Stimulated activated naive CD8-positive, alpha-beta T cell treated with anti-CD3 and anti-CD28 coated beads, Interleukin-15, Interleukin-2, amounts not matched to agents 100 ng/mL and 50 ng/mL, for 24 hours (primary cell): ENCODE results near the gene IGFBP5.

ENCODE experiments used
- H3K27ac Mint-ChIP-seq: one replicate; pipeline ENCODE4 v1.8.0; 2021; ENCODE audit warnings: mild to moderate bottlenecking, mixed read lengths
- H3K27me3 Mint-ChIP-seq: one replicate; pipeline ENCODE4 v1.8.0; 2021; ENCODE audit warnings: mixed read lengths
- H3K36me3 Mint-ChIP-seq: one replicate; pipeline ENCODE4 v1.8.0; 2021; ENCODE audit warnings: low read depth, mixed read lengths
- H3K4me1 Mint-ChIP-seq: one replicate; pipeline ENCODE4 v1.8.0; 2021; ENCODE audit warnings: low read depth, mixed read lengths
- H3K4me3 Mint-ChIP-seq: one replicate; pipeline ENCODE4 v1.8.0; 2021; ENCODE audit warnings: mild to moderate bottlenecking, mixed read lengths
- H3K9me3 Mint-ChIP-seq: one replicate; pipeline ENCODE4 v1.8.0; 2021; ENCODE audit warnings: mixed read lengths

Gene IGFBP5

DNA sequence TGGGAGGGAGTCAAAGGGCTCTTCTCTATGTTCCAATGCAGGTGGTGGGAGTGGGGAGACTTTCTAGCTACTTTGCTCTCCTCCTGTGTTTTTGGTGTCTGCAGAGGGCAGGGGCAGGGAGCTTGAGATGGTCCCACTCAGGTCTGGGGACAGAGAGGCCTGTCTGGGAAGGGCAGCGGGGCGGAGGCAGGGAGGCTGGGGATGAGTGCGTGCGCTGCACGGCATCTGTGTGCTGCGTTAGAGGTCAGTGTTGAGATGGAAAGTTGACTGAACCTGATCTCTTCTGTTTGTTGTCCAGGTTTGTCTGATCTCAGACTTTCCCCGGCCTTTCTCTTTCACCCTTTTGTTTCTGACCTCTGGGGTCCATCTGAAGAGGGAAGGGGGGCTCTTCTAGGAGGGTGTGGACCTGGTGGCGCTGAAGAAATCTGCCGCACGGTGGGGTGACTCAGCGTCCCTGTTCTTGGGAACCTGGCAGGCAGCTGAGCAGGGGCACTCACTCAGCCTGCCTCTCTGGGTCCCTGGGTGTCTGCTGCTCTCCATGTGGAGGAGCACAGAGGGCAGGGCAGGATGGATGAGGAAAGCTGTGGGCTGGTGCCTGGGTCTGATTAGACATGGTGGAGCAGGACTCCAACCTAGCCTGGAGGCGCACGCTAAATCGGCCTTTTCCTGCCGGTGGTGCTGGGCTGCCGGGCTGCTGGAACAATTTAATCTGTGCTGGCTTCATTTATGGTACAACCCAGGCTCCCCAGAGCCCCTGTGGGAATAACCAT lies 38.1 kb downstream of the IGFBP5 start:
- Mint-ChIP-seq H3K4me1 (no peaks in the 10 kb centered on the region), H3K27ac (no peak overlapping the region), H3K36me3 (no peaks in the 10 kb centered on the region), H3K27me3 (peaks cover 4% of the 10 kb centered on the region), H3K9me3 (no peaks in the 10 kb centered on the region), H3K4me3 (no peak overlapping the region)

DNA sequence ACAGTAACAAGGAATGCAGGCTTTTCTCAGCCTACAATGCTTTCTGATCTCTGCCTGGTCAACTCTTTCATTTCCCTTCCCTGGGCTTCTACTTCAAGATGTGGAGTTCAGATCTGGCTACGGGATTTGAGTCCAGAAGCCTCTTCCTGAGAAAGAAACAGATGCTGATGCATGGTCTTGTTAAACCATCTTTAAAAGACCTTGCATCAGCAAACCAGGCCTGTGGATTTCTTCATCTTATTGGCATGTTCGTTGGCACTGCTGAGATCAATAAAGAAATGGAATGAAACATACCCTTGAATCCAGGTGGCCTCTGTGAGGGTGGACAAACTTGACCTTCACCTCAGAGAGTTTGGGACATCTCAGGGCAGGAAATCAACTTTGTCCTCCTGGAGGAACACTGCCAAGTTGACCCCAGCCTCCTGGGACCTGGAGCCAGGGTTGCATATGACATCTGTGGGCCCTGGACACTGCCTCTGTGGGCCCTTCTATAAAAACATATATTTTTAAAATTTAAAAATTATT lies 40.8 kb downstream of the IGFBP5 start:
- no peaks in the 10 kb centered on the region for H3K9me3 Mint-ChIP-seq
- H3K36me3 Mint-ChIP-seq = no peaks in the 10 kb centered on the region
- no peak overlapping the region for H3K4me3 Mint-ChIP-seq
- peaks cover 11% of the 10 kb centered on the region for H3K27me3 Mint-ChIP-seq
- peaks cover 6% of the 10 kb centered on the region for H3K4me1 Mint-ChIP-seq
- H3K27ac Mint-ChIP-seq = no peak overlapping the region

DNA sequence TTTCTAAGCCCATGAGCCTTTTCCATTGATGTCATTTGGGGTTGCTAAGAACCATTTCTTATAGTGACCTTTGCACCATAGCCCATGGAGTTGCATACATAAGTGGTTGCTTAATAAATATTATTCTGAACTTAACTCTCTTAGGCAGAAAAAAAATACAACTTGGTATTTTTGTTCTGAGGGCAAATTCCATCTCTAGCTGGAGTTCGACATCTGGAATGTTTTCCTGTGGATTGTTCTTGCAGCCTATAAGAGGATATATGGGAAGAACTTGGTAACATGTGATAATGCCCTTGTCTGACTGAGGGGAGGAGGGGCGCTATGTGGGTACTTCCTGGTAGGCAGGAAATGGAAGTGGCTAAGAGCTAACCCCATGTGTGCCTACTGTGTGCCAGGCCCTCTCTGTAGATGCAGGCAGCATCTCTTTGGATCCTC lies 41.4 kb downstream of the IGFBP5 start:
- Mint-ChIP-seq H3K27me3 (peaks cover 11% of the 10 kb centered on the region), H3K36me3 (no peaks in the 10 kb centered on the region), H3K4me1 (peaks cover 6% of the 10 kb centered on the region), H3K4me3 (no peak overlapping the region), H3K9me3 (no peaks in the 10 kb centered on the region), H3K27ac (no peak overlapping the region)

DNA sequence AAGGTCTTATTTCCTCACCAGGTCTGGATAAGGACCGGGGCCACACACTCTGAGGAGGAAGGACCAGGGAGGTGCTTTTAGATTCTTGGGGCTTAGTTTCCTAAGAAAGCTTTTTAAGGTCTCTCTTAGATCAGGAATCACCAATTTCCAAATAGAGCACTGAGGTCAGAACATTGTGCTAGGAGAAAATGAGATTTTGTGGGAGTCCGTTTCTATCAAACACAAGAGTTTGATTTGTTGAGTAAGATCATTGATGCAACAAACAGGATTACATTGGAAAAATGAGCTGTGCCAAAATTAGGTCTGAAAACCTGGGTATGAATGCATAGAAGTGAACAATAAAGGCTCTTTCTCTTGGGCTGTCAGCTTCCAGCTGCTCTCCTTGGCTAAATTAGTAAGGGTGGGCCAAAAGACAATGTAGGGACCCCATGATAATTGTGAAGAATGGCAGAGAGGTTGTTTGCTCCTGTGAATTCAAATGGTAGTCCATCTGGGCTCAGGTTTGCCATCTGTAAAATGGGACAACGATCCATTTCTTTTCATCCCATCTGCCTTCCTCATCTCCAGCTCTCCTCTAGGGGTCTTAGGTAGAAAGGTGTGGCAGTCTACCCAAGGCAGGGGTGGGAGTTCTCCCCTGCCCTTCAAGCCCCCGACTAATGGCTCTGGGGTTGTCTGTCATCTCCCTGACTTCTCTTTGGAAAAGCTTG lies 42.1 kb downstream of the IGFBP5 start:
- Mint-ChIP-seq H3K36me3 (no peaks in the 10 kb centered on the region), H3K27me3 (peaks cover 12% of the 10 kb centered on the region), H3K4me1 (peaks cover 6% of the 10 kb centered on the region), H3K4me3 (no peak overlapping the region), H3K27ac (no peak overlapping the region), H3K9me3 (no peaks in the 10 kb centered on the region)

DNA sequence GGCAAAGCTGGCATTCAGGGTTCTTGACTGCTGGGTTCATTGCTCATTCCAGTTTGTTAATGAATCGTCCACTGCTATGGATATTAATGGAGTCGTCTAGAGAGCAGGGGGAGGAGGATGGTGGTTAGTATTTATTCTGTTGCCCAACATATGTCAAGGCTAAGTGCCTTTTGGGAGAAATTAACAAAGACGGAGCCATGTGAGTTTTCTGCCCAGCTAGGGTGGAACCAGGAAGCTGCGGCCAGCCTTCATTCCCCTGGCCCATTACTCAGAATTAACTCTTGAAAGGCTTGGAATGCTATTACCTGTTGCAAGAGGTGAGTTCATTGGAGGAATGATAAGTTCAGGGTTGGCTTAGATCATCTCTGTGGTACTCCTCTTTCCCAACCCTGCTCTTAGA lies 42.8 kb downstream of the IGFBP5 start:
- H3K4me3 Mint-ChIP-seq = no peak overlapping the region

DNA sequence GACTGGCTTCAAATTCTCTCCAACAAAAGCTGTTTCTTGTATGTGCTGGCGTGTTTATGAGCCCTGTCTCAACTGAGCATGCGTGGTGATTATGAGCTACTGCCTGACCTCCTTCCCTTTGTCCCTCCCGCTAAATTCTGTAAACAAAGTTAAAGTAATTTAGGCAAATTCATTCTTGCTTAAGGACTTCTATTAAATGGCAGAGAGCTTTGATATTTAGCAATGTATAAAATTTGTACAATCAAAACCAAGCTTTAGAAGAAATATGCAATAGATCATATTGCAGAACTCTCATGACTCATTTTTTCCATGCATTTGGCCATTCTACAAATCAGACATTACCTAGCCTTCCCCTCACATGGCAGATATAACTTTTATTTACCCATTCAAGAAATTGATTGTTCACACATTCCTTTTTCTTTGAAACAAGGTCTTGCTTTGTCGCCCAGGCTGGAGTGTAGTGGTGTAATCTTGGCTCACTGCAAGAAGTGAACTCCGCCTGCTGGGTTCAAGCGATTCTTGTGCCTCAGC lies 43.9 kb downstream of the IGFBP5 start:
- Mint-ChIP-seq H3K27ac (no peak overlapping the region), H3K27me3 (peaks cover 18% of the 10 kb centered on the region)

More for the DNA sequence above, 42.8 kb downstream of the IGFBP5 start:
- Mint-ChIP-seq H3K9me3 (no peaks in the 10 kb centered on the region), H3K36me3 (no peaks in the 10 kb centered on the region), H3K27ac (no peak overlapping the region), H3K27me3 (peaks cover 18% of the 10 kb centered on the region), H3K4me1 (peaks cover 6% of the 10 kb centered on the region)

DNA sequence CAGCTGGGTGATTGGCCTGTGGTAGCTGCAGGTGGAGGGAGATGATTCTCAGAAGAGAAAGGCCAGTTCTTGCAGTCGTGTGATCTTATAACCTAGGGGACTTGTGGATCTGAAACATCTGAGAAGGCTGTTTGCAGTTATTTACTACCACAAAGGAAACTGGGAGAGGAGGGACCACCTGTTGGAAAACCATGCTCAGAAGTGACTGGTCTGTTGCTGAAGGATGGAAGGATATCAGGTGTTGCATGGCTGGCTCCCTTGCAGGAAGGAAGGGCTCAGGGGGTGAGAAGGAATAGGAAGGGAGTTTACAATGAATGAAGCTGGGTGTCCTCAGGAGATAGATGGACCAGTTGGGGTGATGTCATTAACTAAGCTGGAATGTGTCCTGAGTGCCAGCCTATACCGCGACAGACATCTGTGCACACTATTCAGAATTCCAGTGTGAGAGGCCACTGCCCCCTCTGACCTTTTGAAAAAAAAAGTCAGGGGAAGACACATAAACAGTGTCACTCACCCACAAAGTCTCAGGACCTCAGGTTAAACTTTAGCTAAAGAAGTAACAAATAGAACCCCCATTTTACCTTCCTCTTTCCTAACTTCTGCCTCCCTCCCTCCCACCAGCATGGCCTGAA lies 44.6 kb downstream of the IGFBP5 start:
- H3K4me3 Mint-ChIP-seq = no peak overlapping the region
- no peaks in the 10 kb centered on the region for H3K9me3 Mint-ChIP-seq
- H3K27me3 Mint-ChIP-seq = peaks cover 18% of the 10 kb centered on the region
- no peaks in the 10 kb centered on the region for H3K36me3 Mint-ChIP-seq
- peaks cover 6% of the 10 kb centered on the region for H3K4me1 Mint-ChIP-seq
- H3K27ac Mint-ChIP-seq = no peak overlapping the region

More for the DNA sequence above, 43.9 kb downstream of the IGFBP5 start:
- Mint-ChIP-seq H3K4me3 (no peak overlapping the region), H3K4me1 (peaks cover 6% of the 10 kb centered on the region), H3K36me3 (no peaks in the 10 kb centered on the region), H3K9me3 (no peaks in the 10 kb centered on the region)

DNA sequence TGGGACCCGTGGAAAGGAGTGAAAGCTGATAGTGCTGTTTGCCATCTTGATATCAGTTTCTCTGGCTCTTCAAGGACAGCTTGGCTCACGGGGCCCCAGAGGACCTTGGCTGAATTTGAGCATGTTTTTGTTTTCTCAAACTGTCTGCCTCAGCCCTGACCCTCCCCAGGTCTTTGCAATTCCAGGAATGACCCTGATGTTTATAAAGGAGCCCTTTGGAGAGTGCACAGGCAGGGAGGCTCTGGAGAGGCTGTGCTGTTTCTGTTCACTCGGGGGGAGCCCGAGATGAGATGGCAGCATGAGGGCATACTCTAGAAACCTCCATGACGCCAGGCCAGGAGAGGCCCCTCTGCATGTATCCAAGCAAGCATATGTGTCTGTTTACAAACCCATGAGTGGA lies 45.8 kb downstream of the IGFBP5 start:
- Mint-ChIP-seq H3K4me3 (no peak overlapping the region), H3K9me3 (no peaks in the 10 kb centered on the region), H3K4me1 (peaks cover 6% of the 10 kb centered on the region), H3K36me3 (no peaks in the 10 kb centered on the region), H3K27me3 (peaks cover 18% of the 10 kb centered on the region), H3K27ac (no peak overlapping the region)

DNA sequence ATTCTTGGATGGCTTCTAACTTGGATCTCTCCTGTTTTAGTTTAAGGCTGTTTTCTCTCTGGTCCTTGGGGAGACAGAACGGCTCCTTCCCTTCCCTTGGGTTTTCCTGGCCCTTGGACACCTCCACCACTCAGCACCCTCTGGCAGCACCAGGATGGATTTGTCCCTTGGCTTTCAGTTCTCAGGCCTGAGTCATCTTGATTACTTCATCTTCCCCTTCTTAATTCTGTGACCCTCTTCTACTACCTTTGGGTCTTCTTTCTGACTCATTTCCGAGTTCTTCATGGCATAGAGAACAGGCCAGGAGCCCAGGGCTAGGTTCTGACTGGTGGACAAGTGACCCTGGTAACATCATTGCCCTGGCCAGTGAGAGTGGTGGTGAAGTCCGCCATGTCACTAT lies 47.2 kb downstream of the IGFBP5 start:
- peaks cover 21% of the 10 kb centered on the region for H3K27me3 Mint-ChIP-seq
- peaks cover 6% of the 10 kb centered on the region for H3K4me1 Mint-ChIP-seq
- no peak overlapping the region for H3K4me3 Mint-ChIP-seq
- H3K27ac Mint-ChIP-seq = no peak overlapping the region
- no peaks in the 10 kb centered on the region for H3K9me3 Mint-ChIP-seq
- no peaks in the 10 kb centered on the region for H3K36me3 Mint-ChIP-seq

DNA sequence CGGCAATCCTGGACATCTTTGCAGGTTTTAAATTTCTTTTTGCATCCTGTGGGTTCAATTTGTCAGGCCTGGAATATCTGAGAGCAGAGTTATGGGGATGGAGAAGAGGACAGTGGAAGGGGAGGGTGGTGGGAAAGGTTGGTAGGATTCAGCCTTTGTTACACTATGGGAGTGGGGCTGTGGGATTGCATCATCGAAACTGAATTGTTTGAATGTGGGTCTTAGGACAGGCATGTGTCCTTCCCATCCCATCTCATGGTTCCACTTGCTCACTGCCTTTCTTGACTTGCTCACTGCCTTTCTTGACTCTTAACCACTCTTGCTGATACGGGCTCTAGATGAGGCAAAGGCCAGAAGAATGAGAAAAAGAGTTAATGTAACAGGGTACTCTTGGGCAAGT lies 49.2 kb downstream of the IGFBP5 start:
- peaks cover 13% of the 10 kb centered on the region for H3K27me3 Mint-ChIP-seq
- H3K4me1 Mint-ChIP-seq = peaks cover under 1% of the 10 kb centered on the region
- H3K4me3 Mint-ChIP-seq = no peak overlapping the region
- no peaks in the 10 kb centered on the region for H3K36me3 Mint-ChIP-seq
- no peak overlapping the region for H3K27ac Mint-ChIP-seq
- no peaks in the 10 kb centered on the region for H3K9me3 Mint-ChIP-seq

DNA sequence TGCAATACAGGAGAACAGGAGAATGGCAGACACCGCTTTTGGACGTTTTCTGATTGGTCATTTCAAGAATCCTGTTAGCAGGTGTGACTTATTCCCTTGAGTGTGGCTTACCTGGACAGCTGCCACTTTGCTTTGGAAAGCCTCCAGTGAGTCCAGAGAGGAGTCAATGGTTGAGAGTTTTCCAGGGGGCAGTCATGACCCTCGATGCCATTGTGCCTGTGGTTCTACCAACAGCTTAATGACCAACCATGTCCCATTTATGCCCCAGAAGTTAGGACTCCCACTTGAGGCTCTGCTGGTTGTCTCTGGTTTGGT lies 49.8 kb downstream of the IGFBP5 start:
- peaks cover 12% of the 10 kb centered on the region for H3K27me3 Mint-ChIP-seq
- no peak overlapping the region for H3K27ac Mint-ChIP-seq
- H3K36me3 Mint-ChIP-seq = no peaks in the 10 kb centered on the region
- no peak overlapping the region for H3K4me3 Mint-ChIP-seq
- H3K9me3 Mint-ChIP-seq = no peaks in the 10 kb centered on the region
- H3K4me1 Mint-ChIP-seq = no peaks in the 10 kb centered on the region

DNA sequence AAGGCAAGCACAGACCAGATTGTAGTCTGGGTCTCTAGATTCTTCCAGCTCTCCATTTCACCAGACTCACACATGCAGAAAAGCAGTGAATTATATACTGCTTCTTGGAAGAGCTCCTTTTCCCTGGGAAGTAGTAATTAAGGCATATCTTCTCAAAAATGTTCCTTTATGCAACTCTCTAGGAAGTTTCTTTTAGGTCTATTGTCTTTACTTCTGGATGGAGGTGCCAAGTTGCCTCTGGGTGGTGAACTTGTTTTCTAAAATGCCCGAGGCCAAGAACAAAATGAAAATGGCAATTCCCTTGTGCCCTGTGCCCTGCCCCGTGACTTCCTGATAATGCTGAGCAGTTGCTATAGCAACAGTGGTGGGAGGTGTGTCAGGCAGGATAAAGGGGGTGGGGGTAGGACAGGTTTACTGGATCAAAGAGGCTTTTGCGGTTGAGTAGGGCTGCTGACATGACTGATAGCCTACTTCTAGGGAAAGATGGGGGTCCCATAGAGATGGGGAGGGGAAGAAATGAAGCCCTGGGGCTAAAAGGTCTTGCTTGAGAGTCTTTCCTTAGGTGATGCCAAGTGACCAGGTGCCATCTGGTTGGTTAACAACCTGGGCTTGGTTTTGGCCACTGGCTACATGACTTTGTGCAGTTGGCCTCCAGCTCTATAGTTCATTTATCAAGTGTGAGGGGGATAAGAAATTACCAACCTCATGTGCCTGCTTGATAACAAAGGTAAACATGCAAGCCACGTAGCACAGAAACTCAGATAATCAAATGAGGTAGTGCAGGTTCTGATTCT lies 50.3 kb downstream of the IGFBP5 start:
- no peak overlapping the region for H3K4me3 Mint-ChIP-seq
- no peak overlapping the region for H3K27ac Mint-ChIP-seq
- H3K27me3 Mint-ChIP-seq = peaks cover 12% of the 10 kb centered on the region
- H3K4me1 Mint-ChIP-seq = no peaks in the 10 kb centered on the region
- H3K9me3 Mint-ChIP-seq = no peaks in the 10 kb centered on the region
- H3K36me3 Mint-ChIP-seq = no peaks in the 10 kb centered on the region

DNA sequence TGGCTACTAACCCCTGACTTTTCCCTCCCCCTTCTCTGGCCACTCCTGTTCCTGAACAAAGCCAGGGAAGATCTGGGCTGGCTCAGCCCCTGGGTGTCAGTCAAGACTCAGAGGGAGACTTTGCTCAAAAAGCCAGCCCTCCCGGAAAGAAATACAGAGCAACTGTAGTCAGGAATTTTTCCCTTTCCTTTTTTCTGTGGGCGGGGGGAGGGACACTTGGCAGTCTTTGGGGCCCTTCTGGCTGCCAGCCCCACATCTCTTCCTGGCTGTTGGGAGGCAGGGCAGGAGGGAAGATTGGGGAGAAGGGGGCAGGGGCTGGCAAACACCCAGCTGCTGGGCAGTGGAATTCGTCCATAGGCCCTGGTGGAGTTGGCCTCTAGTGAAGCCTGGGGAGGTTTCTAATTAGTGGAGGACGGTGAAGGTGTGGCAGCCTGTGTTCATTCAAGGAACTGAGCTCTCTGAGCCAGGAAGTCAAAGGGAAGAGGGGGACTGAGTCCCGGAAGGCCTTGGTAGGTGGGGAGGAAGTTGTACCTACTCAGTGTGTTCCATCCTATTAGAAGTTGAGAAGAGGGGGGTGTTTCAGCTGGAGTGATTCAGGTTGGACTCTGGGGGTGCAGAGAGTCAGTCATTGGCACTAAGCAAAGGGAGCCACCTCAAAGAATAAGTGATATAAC lies 51.2 kb downstream of the IGFBP5 start:
- H3K4me1 Mint-ChIP-seq = no peaks in the 10 kb centered on the region
- no peaks in the 10 kb centered on the region for H3K9me3 Mint-ChIP-seq
- peaks cover 18% of the 10 kb centered on the region for H3K27me3 Mint-ChIP-seq
- no peaks in the 10 kb centered on the region for H3K36me3 Mint-ChIP-seq
- no peak overlapping the region for H3K4me3 Mint-ChIP-seq
- H3K27ac Mint-ChIP-seq = no peak overlapping the region

DNA sequence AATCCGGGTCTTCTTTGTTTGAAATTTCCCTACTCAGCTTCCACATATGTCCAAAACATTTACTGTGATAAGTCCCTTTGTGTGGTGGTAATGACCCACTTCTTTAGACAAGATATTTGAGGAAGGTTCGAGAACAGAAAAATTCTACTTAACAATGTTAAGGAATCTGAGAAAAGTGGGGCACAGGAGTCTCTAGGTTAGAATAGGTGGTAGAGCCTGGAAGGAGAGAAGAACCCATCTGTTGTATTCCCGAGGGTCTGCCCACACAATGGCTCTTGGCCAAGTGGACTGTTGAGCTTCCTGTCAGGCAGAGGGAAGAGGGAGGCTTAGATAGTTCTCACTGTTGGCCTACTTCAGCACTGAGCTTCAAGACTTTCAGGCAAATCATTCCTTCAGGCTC lies 57.9 kb downstream of the IGFBP5 start:
- H3K27ac Mint-ChIP-seq = no peak overlapping the region
- H3K9me3 Mint-ChIP-seq = no peaks in the 10 kb centered on the region
- no peaks in the 10 kb centered on the region for H3K36me3 Mint-ChIP-seq
- peaks cover 52% of the 10 kb centered on the region for H3K27me3 Mint-ChIP-seq
- peaks cover 27% of the 10 kb centered on the region for H3K4me1 Mint-ChIP-seq
- H3K4me3 Mint-ChIP-seq = no peak overlapping the region
